A673 (cell line): Measurements from ENCODE around the gene POLG.

Source experiments
- CTCF ChIP-seq: fragments of 300-800, 200-600 bp; sonication (generic); conservative IDR thresholded peaks from 2 replicates; pipeline ENCODE4 v1.5.1; 2017; ENCODE audit warnings: low read depth, mild to moderate bottlenecking, antibody characterized with exemption, low read length, moderate library complexity, mixed read lengths
- EZH2 ChIP-seq: fragments of 200-600 bp; sonication (generic); IDR thresholded peaks from 2 replicates; pipeline ENCODE4 v1.6.1; 2017; ENCODE audit warnings: borderline replicate concordance, low read depth, mild to moderate bottlenecking, mixed read lengths, antibody characterized with exemption, low read length; ENCODE audit not compliant: poor library complexity, severe bottlenecking

GRCh38 chr15:89340573-89340972 lies 5.9 kb upstream of the POLG start:
- no peak for TF ChIP-seq CTCF
- no peak for TF ChIP-seq EZH2
